ENCODE measurements around the gene TTLL6.

Gene TTLL6

GRCh38 chr17:48720266-48721008, 96.6 kb downstream of the TTLL6 start:
- H3K4me1 ChIP-seq: peaks cover 0 to 35% (median 22%) of the 10 kb centered on the region in 4 donors
- H3K27me3 ChIP-seq: peaks cover 11 to 100% of the 10 kb centered on the region in 2 donors
- no peak for DNase-seq
- intact Hi-C loops (cut with DNase I; ENCODE audit: low total_unique reads): loop anchor here (10.0 kb wide), 1 partner anchor 164 kb away; no protein-coding TSS in a partner anchor
- H3K36me3 ChIP-seq: no peaks in the 10 kb centered on the region
- H3K27ac ChIP-seq: no peak overlapping the region
- TF ChIP-seq CTCF (IDR thresholded peaks at IDR 0.05): no peak
- no peak overlapping the region for H3K4me3 ChIP-seq
- no peaks in the 10 kb centered on the region for H3K9me3 ChIP-seq

GRCh38 chr17:48719642-48720265, 97.3 kb downstream of the TTLL6 start:
- intact Hi-C loops (cut with DNase I; ENCODE audit: low total_unique reads): loop anchor here (10.0 kb wide), 1 partner anchor 165 kb away; no protein-coding TSS in a partner anchor
- Histone ChIP-seq H3K27ac (no peak overlapping the region), H3K4me1 (peaks cover 0 to 28% (median 18%) of the 10 kb centered on the region in 4 donors), H3K36me3 (no peaks in the 10 kb centered on the region), H3K4me3 (no peak overlapping the region), H3K27me3 (peaks cover 9 to 97% of the 10 kb centered on the region in 2 donors), H3K9me3 (no peaks in the 10 kb centered on the region)
- no peak for DNase-seq
- no peak for TF ChIP-seq CTCF (IDR thresholded peaks at IDR 0.05)

- no peak overlapping the region for H3K4me3 ChIP-seq
- no peak overlapping the region for H3K27ac ChIP-seq
- H3K4me1 ChIP-seq: peaks cover 0 to 21% (median 10%) of the 10 kb centered on the region in 4 donors
- no peaks in the 10 kb centered on the region for H3K9me3 ChIP-seq
- DNase-seq: no peak
- H3K27me3 ChIP-seq: peaks cover 7 to 94% of the 10 kb centered on the region in 2 donors
- H3K36me3 ChIP-seq: no peaks in the 10 kb centered on the region
- no peak for TF ChIP-seq CTCF (IDR thresholded peaks at IDR 0.05)
- intact Hi-C loops (cut with DNase I; ENCODE audit: low total_unique reads): no loop called here
Measured at GRCh38 chr17:48718761-48719641, 98.0 kb downstream of the TTLL6 start.

GRCh38 chr17:48718227-48718760, 98.7 kb downstream of the TTLL6 start:
- H3K9me3 ChIP-seq: no peaks in the 10 kb centered on the region
- no peaks in the 10 kb centered on the region for H3K36me3 ChIP-seq
- intact Hi-C loops (cut with DNase I; ENCODE audit: low total_unique reads): no loop called here
- no peak for TF ChIP-seq CTCF (IDR thresholded peaks at IDR 0.05)
- no peak for DNase-seq
- H3K27ac ChIP-seq: no peak overlapping the region
- H3K27me3 ChIP-seq: peaks cover 7 to 94% of the 10 kb centered on the region in 2 donors
- H3K4me3 ChIP-seq: no peak overlapping the region
- H3K4me1 ChIP-seq: peaks cover 0 to 14% (median 6%) of the 10 kb centered on the region in 4 donors
